Spleen (tissue), 11 donors: Measurements from ENCODE around the gene TCAF1. TPM values are rescaled to one million over a fixed set of nuclear protein-coding genes. Genes with fewer than 3 reads are reported as not detected.
A peak's percentile ranks its signal among the peaks of the same experiment; 100 is the strongest.

Source experiments
- DNase-seq: peaks from one replicate; pipeline ENCODE4 v3.0.0-alpha.2; 2020
- H3K27ac ChIP-seq, 8 donors: fragments of 200-600 bp; sonication (generic) in 7 of 8; 1 replicate in 4 of 8; 2 replicates in 4 of 8; pipeline versions ENCODE4 v1.5.0 to v1.8.0; 2016 to 2021; ENCODE audit warnings: inconsistent platforms in 4 of 8, mild to moderate bottlenecking in 4 of 8, moderate library complexity in 1 of 8
- H3K27me3 ChIP-seq, 7 donors: fragments of 200-600 bp; sonication (generic) in 6 of 7; replicated peaks in 1 of 7; 1 replicate in 4 of 7; 2 replicates in 3 of 7; pipeline versions ENCODE4 v1.5.0 to v1.8.0; 2016 to 2021; ENCODE audit warnings: inconsistent platforms in 3 of 7, mild to moderate bottlenecking in 1 of 7
- H3K36me3 ChIP-seq, 6 donors: fragments of 200-600 bp; sonication (generic) in 5 of 6; 1 replicate in 4 of 6; 2 replicates in 2 of 6; pipeline versions ENCODE4 v1.5.0 to v1.8.0; 2016 to 2021; ENCODE audit warnings: inconsistent platforms in 2 of 6
- H3K4me1 ChIP-seq, 6 donors: fragments of 200-600 bp; sonication (generic) in 5 of 6; 1 replicate in 3 of 6; 2 replicates in 3 of 6; pipeline versions ENCODE4 v1.5.0 to v1.8.0; 2016 to 2021; ENCODE audit warnings: inconsistent platforms in 3 of 6
- H3K4me3 ChIP-seq, 8 donors: fragments of 200-600 bp; sonication (generic) in 7 of 8; 1 replicate in 4 of 8; 2 replicates in 4 of 8; pipeline versions ENCODE4 v1.5.0 to v1.8.0; 2016 to 2021; ENCODE audit warnings: inconsistent platforms in 4 of 8, mild to moderate bottlenecking in 4 of 8, moderate library complexity in 2 of 8
- H3K9me3 ChIP-seq, 8 donors: fragments of 200-600 bp; sonication (generic) in 7 of 8; 1 replicate in 4 of 8; 2 replicates in 4 of 8; pipeline versions ENCODE4 v1.5.0 to v1.8.0; 2016 to 2021; ENCODE audit warnings: inconsistent platforms in 4 of 8
- CTCF ChIP-seq, 11 experiments: fragments of 200-600 bp in 7 of 11; fragments of 450-650 bp in 4 of 11; sonication (generic) in 4 of 11; IDR thresholded peaks in 8 of 11; conservative IDR thresholded peaks in 3 of 11; 1 replicate in 7 of 11; 2 replicates in 4 of 11; pipeline versions ENCODE4 v1.4.0 to v1.8.0; 2016 to 2021; ENCODE audit warnings: antibody characterized with exemption in 11 of 11, inconsistent platforms in 4 of 11, mild to moderate bottlenecking in 1 of 11
- POLR2A ChIP-seq, 3 donors: fragments of 450-650 bp; IDR thresholded peaks; one replicate each; pipeline ENCODE4 v1.5.1; 2017; ENCODE audit warnings: antibody characterized with exemption in 3 of 3, mild to moderate bottlenecking in 1 of 3
- POLR2AphosphoS5 ChIP-seq, 3 donors: sonication (generic); formaldehyde crosslinking; IDR thresholded peaks; one replicate each; pipeline ENCODE4 v1.5.1; 2017; ENCODE audit warnings: antibody characterized with exemption in 3 of 3
- WGBS, 5 donors: extraction: QIAGEN DNeasy Blood & Tissue Kit in 3 of 5; methylation state at CpG; one replicate each; pipeline versions ENCODE4 v1.1.5 to v1.1.7; 2013 to 2018; 5-methylcytosine and 5-hydroxymethylcytosine counted together
- intact Hi-C: fragments of 100-400 bp; cut with DNase I; formaldehyde crosslinking; loops from one replicate; pipeline ENCODE4 v1.15.0; 2023; ENCODE audit warnings: low total_unique reads
- polyA plus RNA-seq, 3 donors: library from polyadenylated mRNA; stranded (reverse); fragments of 200-250 nt; gene quantifications; one replicate each; pipeline ENCODE4 v1.2.1, GENCODE V29; 2013
- total RNA-seq, 7 donors: library from RNA; depleted of rRNA in 3 of 7; stranded (reverse); fragments of >200 nt in 3 of 7; fragmentation: NEBNext Ultra II Directional in 4 of 7; extraction: Animal tissue kit (Norgen Biotek cat#: 25700) in 4 of 7; gene quantifications; one replicate each; pipeline versions ENCODE4 v1.1.0 to v1.2.1, GENCODE V29; 2016 to 2021
- donor health status: healthy with polysubstance abuse.
- donor health status: DM: no; HTN: no; CAD: no; lungs with moderate emphysema.
- donor health status: DM: no; HTN: no; CAD: no.
- donor health status: Bipolar disorder and iron deficiency.
- donor health status: healthy.
- donor health status: DM: no; HTN: no; CAD: no.
- donor health status: DM: yes; HTN: yes; CAD: no.

Gene TCAF1
- total and polyA plus RNA-seq, 10 donors: 3.8 to 39.6 (median 27.1) TPM

- peaks cover 0 to 50% (median 27%) of the 10 kb centered on the region in 6 donors for H3K4me1 ChIP-seq
- H3K36me3 ChIP-seq: peaks cover 0 to 10% (median 0%) of the 10 kb centered on the region in 6 donors
- H3K4me3 ChIP-seq: peak overlapping the region in 6 of 8 donors; percentile 3 to 62 (median 26)
- DNase-seq: no peak
- peaks cover 0 to 46% (median 20%) of the 10 kb centered on the region in 7 donors for H3K27me3 ChIP-seq
- WGBS, 5 donors: 67 to 73% (median 71%) methylated on average over 11 of the region's 11 CpGs
- peak overlapping the region in 1 of 8 donors; percentile 19 for H3K27ac ChIP-seq
- TF ChIP-seq POLR2A (IDR thresholded peaks at IDR 0.05) (no peak), POLR2AphosphoS5 (IDR thresholded peaks at IDR 0.05) (no peak), CTCF (IDR thresholded peaks at IDR 0.05 in 8 of 11, conservative IDR thresholded peaks at IDR 0.05 in 3 of 11) (no peak)
- H3K9me3 ChIP-seq: peaks cover 0 to 9% (median under 1%) of the 10 kb centered on the region in 8 donors
- intact Hi-C loops: no loop called here
Measured at GRCh38 chr7:143884241-143884968, 17.6 kb downstream of the TCAF1 start.

- 1 to 11% (median 5%) methylated on average over 15 to 28 of the region's 28 CpGs for WGBS, 5 donors
- no peaks in the 10 kb centered on the region for H3K36me3 ChIP-seq
- TF ChIP-seq CTCF (IDR thresholded peaks at IDR 0.05 in 8 of 11, conservative IDR thresholded peaks at IDR 0.05 in 3 of 11) (no peak), POLR2AphosphoS5 (IDR thresholded peaks at IDR 0.05) (peak in 2 of 3 donors; percentile 40 to 65), POLR2A (IDR thresholded peaks at IDR 0.05) (no peak)
- DNase-seq: peak; percentile 79
- intact Hi-C loops: no loop called here
- no peaks in the 10 kb centered on the region for H3K9me3 ChIP-seq
- peaks cover 0 to 46% (median 20%) of the 10 kb centered on the region in 7 donors for H3K27me3 ChIP-seq
- peaks cover 0 to 50% (median 27%) of the 10 kb centered on the region in 6 donors for H3K4me1 ChIP-seq
- H3K4me3 ChIP-seq: peak overlapping the region; percentile 14 to 70 (median 38)
- H3K27ac ChIP-seq: peak overlapping the region in 6 of 8 donors; percentile 20 to 73 (median 64)
Measured at GRCh38 chr7:143882604-143883078, 19.3 kb downstream of the TCAF1 start.

- H3K27me3 ChIP-seq: peaks cover 0 to 46% (median 20%) of the 10 kb centered on the region in 7 donors
- peak overlapping the region in 6 of 8 donors; percentile 20 to 73 (median 64) for H3K27ac ChIP-seq
- DNase-seq: no peak
- intact Hi-C loops: no loop called here
- H3K9me3 ChIP-seq: no peaks in the 10 kb centered on the region
- H3K36me3 ChIP-seq: no peaks in the 10 kb centered on the region
- WGBS, 5 donors: 14 to 27% (median 20%) methylated on average over 15 to 21 of the region's 21 CpGs
- peaks cover 0 to 50% (median 27%) of the 10 kb centered on the region in 6 donors for H3K4me1 ChIP-seq
- H3K4me3 ChIP-seq: peak overlapping the region; percentile 14 to 70 (median 38)
- TF ChIP-seq CTCF (IDR thresholded peaks at IDR 0.05 in 8 of 11, conservative IDR thresholded peaks at IDR 0.05 in 3 of 11) (no peak), POLR2AphosphoS5 (IDR thresholded peaks at IDR 0.05) (no peak), POLR2A (IDR thresholded peaks at IDR 0.05) (no peak)
Measured at GRCh38 chr7:143882020-143882603, 19.9 kb downstream of the TCAF1 start.

- TF ChIP-seq POLR2A (IDR thresholded peaks at IDR 0.05) (no peak), POLR2AphosphoS5 (IDR thresholded peaks at IDR 0.05) (no peak), CTCF (IDR thresholded peaks at IDR 0.05 in 8 of 11, conservative IDR thresholded peaks at IDR 0.05 in 3 of 11) (no peak)
- intact Hi-C loops: no loop called here
- DNase-seq: no peak
- H3K4me1 ChIP-seq: peaks cover 0 to 29% (median 11%) of the 10 kb centered on the region in 6 donors
- H3K27me3 ChIP-seq: peaks cover 0 to 18% (median 13%) of the 10 kb centered on the region in 7 donors
- H3K27ac ChIP-seq: no peak overlapping the region
- H3K36me3 ChIP-seq: peaks cover 0 to 23% (median 3%) of the 10 kb centered on the region in 6 donors
- H3K4me3 ChIP-seq: no peak overlapping the region
- H3K9me3 ChIP-seq: no peaks in the 10 kb centered on the region
- 55 to 81% (median 57%) methylated on average over 4 of the region's 4 CpGs for WGBS, 5 donors
Measured at GRCh38 chr7:143878884-143879283, 23.1 kb downstream of the TCAF1 start.
